GM12878 (cell line): ENCODE data around the gene TRAF3IP1.

ENCODE experiments used
- CHD2 ChIP-seq: IDR thresholded peaks from 2 replicates; pipeline ENCODE4 v1.6.1; 2011; ENCODE audit warnings: low read depth, low read length, improper control_type of control experiment, borderline replicate concordance
- EZH2 ChIP-seq: IDR thresholded peaks from 2 replicates; pipeline ENCODE4 v1.6.1; 2012; ENCODE audit warnings: low read depth, mild to moderate bottlenecking, control low read depth, inconsistent platforms, low read length, borderline replicate concordance; ENCODE audit not compliant: control insufficient read depth
- HDAC6 ChIP-seq: fragments of 200-600 bp; sonication (generic); IDR thresholded peaks from one replicate; pipeline ENCODE4 v1.8.0; 2017; ENCODE audit warnings: antibody characterized with exemption; ENCODE audit not compliant: unreplicated experiment
- JUNB ChIP-seq: IDR thresholded peaks from 2 replicates; pipeline ENCODE4 v1.6.1; 2016; ENCODE audit warnings: antibody characterized with exemption, mild to moderate bottlenecking
- NRF1 ChIP-seq: conservative IDR thresholded peaks from 2 replicates; pipeline ENCODE4 v1.6.1; 2011; ENCODE audit warnings: mild to moderate bottlenecking, low read depth, low read length, improper control_type of control experiment
- PAX5 ChIP-seq: IDR thresholded peaks from 2 replicates; pipeline ENCODE4 v1.6.1; 2011; ENCODE audit warnings: low read depth, low read length, borderline replicate concordance
- POLR2AphosphoS5 ChIP-seq: IDR thresholded peaks from 2 replicates; pipeline ENCODE4 v1.6.1; 2011; ENCODE audit warnings: mild to moderate bottlenecking, low read length, inconsistent platforms
- RAD51 ChIP-seq: fragments of 450-650 bp; IDR thresholded peaks from 2 replicates; pipeline ENCODE4 v1.6.1; 2016; ENCODE audit warnings: moderate library complexity, mild to moderate bottlenecking, inconsistent platforms
- SUZ12 ChIP-seq: fragments of 200-600 bp; sonication (generic); IDR thresholded peaks from one replicate; pipeline ENCODE4 v1.6.1; 2018; ENCODE audit warnings: antibody characterized with exemption, mild to moderate bottlenecking; ENCODE audit not compliant: unreplicated experiment
- ZNF384 ChIP-seq: IDR thresholded peaks from 2 replicates; pipeline ENCODE4 v1.6.1; 2012; ENCODE audit warnings: low read depth, mild to moderate bottlenecking, low read length, improper control_type of control experiment, borderline replicate concordance
- TF ChIP-seq, protein P1 (sequence below): IDR thresholded peaks from 2 replicates; pipeline ENCODE4 v1.6.1; 2011; ENCODE audit warnings: borderline replicate concordance, low read depth, mild to moderate bottlenecking, moderate library complexity, mixed read lengths, low read length; ENCODE audit not compliant: insufficient read depth; ENCODE audit errors: extremely low read length
- TF ChIP-seq, protein P2 (sequence below): IDR thresholded peaks from 2 replicates; pipeline ENCODE4 v1.6.1; 2012; ENCODE audit warnings: mild to moderate bottlenecking, low read depth, low read length
- TF ChIP-seq, protein P3 (sequence below), 3 experiments: IDR thresholded peaks in 2 of 3; conservative IDR thresholded peaks in 1 of 3; 2 replicates each; pipeline ENCODE4 v1.5.1; 2011; ENCODE audit warnings: low read depth in 3 of 3, low read length in 3 of 3, mild to moderate bottlenecking in 3 of 3, control low read depth in 2 of 3, moderate library complexity in 2 of 3, inconsistent platforms in 1 of 3, mixed read lengths in 1 of 3; ENCODE audit not compliant: control insufficient read depth in 2 of 3, insufficient read depth in 1 of 3; ENCODE audit errors: extremely low read depth in 1 of 3

DNA sequence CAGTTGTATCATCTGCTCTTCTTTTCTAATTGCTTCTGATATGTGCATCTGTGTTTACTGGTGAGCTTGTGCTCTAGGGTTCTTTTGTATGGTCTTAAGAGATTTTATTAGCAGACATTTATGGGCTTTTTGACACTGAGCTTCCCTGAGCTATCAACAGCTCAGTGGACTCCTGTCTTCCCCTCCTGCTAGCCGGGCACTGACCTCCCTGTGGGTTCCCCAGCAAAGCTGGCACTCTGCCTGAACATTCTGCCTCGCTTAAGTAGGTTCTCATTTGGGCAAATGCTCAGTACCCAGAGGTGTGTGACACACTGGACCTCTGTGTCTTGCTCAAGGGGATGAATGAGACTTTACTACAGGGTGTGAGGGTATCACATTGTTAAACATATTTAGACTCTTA lies 15.8 kb downstream of the TRAF3IP1 start:
- TF ChIP-seq, protein P1, sequence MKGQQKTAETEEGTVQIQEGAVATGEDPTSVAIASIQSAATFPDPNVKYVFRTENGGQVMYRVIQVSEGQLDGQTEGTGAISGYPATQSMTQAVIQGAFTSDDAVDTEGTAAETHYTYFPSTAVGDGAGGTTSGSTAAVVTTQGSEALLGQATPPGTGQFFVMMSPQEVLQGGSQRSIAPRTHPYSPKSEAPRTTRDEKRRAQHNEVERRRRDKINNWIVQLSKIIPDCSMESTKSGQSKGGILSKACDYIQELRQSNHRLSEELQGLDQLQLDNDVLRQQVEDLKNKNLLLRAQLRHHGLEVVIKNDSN: no peak
- TF ChIP-seq, protein P2, sequence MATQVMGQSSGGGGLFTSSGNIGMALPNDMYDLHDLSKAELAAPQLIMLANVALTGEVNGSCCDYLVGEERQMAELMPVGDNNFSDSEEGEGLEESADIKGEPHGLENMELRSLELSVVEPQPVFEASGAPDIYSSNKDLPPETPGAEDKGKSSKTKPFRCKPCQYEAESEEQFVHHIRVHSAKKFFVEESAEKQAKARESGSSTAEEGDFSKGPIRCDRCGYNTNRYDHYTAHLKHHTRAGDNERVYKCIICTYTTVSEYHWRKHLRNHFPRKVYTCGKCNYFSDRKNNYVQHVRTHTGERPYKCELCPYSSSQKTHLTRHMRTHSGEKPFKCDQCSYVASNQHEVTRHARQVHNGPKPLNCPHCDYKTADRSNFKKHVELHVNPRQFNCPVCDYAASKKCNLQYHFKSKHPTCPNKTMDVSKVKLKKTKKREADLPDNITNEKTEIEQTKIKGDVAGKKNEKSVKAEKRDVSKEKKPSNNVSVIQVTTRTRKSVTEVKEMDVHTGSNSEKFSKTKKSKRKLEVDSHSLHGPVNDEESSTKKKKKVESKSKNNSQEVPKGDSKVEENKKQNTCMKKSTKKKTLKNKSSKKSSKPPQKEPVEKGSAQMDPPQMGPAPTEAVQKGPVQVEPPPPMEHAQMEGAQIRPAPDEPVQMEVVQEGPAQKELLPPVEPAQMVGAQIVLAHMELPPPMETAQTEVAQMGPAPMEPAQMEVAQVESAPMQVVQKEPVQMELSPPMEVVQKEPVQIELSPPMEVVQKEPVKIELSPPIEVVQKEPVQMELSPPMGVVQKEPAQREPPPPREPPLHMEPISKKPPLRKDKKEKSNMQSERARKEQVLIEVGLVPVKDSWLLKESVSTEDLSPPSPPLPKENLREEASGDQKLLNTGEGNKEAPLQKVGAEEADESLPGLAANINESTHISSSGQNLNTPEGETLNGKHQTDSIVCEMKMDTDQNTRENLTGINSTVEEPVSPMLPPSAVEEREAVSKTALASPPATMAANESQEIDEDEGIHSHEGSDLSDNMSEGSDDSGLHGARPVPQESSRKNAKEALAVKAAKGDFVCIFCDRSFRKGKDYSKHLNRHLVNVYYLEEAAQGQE: no peak
- TF ChIP-seq EZH2: no peak
- no peak for TF ChIP-seq CHD2
- TF ChIP-seq SUZ12: no peak
- TF ChIP-seq NRF1: no peak
- TF ChIP-seq HDAC6: no peak
- no peak for TF ChIP-seq ZNF384
- TF ChIP-seq, protein P3, sequence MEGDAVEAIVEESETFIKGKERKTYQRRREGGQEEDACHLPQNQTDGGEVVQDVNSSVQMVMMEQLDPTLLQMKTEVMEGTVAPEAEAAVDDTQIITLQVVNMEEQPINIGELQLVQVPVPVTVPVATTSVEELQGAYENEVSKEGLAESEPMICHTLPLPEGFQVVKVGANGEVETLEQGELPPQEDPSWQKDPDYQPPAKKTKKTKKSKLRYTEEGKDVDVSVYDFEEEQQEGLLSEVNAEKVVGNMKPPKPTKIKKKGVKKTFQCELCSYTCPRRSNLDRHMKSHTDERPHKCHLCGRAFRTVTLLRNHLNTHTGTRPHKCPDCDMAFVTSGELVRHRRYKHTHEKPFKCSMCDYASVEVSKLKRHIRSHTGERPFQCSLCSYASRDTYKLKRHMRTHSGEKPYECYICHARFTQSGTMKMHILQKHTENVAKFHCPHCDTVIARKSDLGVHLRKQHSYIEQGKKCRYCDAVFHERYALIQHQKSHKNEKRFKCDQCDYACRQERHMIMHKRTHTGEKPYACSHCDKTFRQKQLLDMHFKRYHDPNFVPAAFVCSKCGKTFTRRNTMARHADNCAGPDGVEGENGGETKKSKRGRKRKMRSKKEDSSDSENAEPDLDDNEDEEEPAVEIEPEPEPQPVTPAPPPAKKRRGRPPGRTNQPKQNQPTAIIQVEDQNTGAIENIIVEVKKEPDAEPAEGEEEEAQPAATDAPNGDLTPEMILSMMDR (IDR thresholded peaks at IDR 0.05 in 2 of 3, conservative IDR thresholded peaks at IDR 0.05 in 1 of 3; ENCODE audit: control insufficient read depth in 2 of 3, extremely low read depth in 1 of 3, insufficient read depth in 1 of 3, low read depth in 3 of 3, low read length in 3 of 3): no peak
- TF ChIP-seq JUNB: no peak
- no peak for TF ChIP-seq POLR2AphosphoS5
- no peak for TF ChIP-seq RAD51
- TF ChIP-seq PAX5: no peak
